Skin epidermis (tissue), 12 donors: Measurements from ENCODE around the gene RNF138.

Experiments used
- H3K27ac ChIP-seq, 21 experiments: fragments of 200-600 bp; sonication (generic) in 11 of 21; one replicate each; pipeline ENCODE4 v1.5.0; 2020; ENCODE audit warnings: mild to moderate bottlenecking in 3 of 21, inconsistent platforms in 2 of 21, moderate library complexity in 2 of 21
- H3K4me3 ChIP-seq, 7 experiments: fragments of 200-600 bp; sonication (generic) in 2 of 7; one replicate each; pipeline ENCODE4 v1.5.0; 2020; ENCODE audit warnings: inconsistent platforms in 2 of 7, mild to moderate bottlenecking in 2 of 7, moderate library complexity in 1 of 7

RNF138 gene, protein sequence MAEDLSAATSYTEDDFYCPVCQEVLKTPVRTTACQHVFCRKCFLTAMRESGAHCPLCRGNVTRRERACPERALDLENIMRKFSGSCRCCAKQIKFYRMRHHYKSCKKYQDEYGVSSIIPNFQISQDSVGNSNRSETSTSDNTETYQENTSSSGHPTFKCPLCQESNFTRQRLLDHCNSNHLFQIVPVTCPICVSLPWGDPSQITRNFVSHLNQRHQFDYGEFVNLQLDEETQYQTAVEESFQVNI

DNA sequence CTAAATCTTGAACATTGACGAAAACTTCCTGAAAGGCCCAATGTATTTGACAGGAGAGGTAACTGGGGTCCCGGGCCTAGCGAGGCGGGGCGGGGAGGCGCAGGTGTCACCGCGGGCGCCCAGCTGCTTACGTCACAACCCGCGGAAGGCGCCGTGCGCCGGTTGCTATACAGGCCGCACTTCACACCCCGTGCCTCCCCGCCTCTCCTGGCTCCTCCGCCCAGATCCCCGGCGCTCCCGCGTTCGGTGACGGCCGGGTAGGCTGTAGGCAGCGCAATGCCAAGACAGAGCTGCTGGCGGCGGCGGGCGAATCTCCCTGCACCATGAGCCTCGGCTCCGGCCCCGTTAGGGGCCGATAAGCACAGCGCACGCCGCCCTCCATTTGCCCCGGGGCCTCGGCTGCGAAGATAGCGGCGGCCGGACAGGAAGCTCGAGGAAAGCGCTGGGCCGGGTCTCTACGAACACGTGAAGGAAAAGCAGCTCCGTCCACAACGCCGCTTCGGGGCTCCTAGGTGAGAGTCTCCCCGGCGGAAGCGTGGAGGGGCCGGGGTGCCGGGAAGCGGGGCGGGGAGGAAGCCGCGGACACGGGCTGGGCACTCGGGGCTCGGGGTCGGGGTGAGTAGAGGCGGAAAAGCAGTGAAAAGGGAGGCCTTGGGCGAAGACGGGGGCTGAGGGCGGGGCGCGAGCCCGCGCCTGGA, at the start of gene RNF138:
TSS of gene RNF138 (plus strand) at position 151 of the 698 bp plus-strand sequence. CDS start 903 bp downstream, outside the sequence.
- peak within 1 kb of the TSS; percentile 92 to 100 (median 98) for H3K27ac ChIP-seq

GRCh38 chr18:32042337-32042736, 49.3 kb upstream of the RNF138 start:
- peak overlapping the region in 7 of 21 experiments; percentile 4 to 88 (median 63) for H3K27ac ChIP-seq
- H3K4me3 ChIP-seq = no peak overlapping the region

More for the DNA sequence above, at the start of gene RNF138:
- H3K4me3 ChIP-seq = peak within 1 kb of the TSS; percentile 61 to 95 (median 88)

DNA sequence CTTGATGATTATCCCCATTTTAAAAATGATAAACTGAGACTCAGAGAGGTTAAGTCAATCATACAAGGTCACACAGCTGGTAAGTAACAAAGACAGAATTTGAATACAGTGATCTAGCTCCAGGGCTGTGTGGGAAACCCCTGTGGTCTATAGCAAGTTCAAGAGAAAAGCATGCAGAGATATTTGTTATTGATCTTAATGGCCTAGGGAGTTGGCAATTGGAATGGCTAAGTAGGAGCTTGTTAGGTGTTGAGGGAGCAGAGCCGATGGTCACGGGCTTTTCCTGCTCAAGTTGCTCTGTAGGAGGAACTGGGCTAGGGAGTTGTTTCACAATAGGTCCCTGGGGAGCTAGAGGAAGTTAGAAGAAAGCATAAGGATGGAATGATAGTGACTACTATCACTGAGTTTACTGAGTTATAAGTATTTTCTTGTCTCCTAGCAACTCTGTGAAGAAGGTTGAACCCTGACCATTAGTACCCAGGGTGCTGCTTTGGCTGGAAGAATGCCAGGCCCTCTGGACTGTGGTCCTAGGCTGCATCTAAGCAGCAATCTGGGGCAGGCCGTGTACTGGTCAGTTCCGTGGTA, 43.1 kb upstream of the RNF138 start:
- H3K27ac ChIP-seq = peak overlapping the region in 19 of 21 experiments; percentile 15 to 87 (median 67)

DNA sequence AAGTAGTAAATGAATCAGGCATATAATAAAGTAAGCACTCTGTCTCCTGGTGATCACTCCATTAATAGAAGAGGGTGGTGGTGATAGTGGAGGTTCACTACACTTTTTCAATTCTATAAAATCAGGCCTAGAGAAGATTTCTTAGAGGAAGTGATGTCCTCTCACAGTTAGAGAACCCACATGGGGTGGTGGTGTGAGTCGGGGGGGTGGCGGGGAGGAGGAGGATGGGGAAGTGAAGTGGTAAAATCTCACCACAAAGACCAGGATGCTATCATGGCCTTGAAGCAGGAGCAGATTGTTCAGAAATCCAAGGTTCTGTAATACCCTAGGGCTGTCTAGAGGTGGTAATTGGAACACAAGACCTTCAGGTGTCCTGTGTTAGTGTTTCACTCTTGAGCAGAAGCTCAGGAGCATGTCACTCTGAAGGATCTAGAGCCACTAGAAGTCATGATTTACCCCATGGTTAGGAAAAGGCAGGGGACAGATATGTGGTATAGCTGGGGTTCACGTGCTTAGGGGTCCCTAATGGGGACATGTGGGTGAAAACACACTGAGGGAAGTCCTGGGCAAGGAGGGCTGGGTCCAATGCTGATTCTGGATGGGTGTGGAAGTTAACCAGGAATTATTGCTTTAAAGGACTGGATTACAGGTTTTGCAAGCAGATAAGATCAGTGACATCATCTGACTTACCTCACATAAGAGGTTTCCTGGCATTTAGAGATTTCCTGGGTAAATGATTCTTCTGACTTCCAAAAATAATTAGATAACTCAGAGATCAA, 42.1 kb upstream of the RNF138 start:
- Histone ChIP-seq H3K27ac (peak overlapping the region in 18 of 21 experiments; percentile 15 to 87 (median 64)), H3K4me3 (no peak overlapping the region)

More for the DNA sequence above, 43.1 kb upstream of the RNF138 start:
- no peak overlapping the region for H3K4me3 ChIP-seq

DNA sequence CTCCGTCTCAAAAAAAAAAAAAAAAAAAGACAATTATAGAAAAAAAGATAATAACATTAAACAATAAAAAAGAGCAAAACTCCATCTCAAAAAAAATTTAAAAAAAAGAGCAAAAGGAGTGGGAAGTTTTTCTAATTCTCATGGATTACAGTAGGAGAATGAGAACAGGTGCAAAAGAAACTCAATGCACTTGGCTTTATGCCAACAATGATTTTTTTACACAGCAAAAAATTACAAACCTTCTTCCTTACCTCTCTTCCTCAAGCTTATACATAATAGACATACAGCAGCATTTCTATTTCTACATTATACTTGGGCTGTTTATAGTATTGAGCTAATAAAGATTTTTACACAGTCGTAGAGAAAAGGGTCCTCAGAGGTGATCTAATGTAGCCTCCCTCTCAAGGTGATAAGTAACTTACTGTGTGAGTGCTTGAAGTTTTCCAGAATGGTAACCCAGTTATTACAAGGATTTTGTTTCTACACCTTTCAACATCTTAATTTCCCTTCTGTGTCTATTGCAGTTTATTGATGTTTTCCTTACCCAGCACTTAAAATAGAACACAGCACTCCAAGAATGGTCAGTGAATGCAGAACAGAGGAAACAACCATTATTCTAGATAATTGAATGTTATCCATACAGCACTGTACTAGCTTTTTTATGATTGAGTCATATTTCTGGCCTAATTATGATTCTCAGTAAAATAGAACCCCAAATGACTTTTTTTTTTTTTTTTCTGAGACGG, 34.9 kb upstream of the RNF138 start:
- Histone ChIP-seq H3K27ac (no peak overlapping the region), H3K4me3 (no peak overlapping the region)

- Histone ChIP-seq H3K27ac (no peak overlapping the region), H3K4me3 (no peak overlapping the region)
Observed at GRCh38 chr18:32057624-32058165, 34.0 kb upstream of the RNF138 start.

- no peak overlapping the region for H3K4me3 ChIP-seq
- no peak overlapping the region for H3K27ac ChIP-seq
Observed at GRCh38 chr18:32060026-32060425, 31.6 kb upstream of the RNF138 start.

DNA sequence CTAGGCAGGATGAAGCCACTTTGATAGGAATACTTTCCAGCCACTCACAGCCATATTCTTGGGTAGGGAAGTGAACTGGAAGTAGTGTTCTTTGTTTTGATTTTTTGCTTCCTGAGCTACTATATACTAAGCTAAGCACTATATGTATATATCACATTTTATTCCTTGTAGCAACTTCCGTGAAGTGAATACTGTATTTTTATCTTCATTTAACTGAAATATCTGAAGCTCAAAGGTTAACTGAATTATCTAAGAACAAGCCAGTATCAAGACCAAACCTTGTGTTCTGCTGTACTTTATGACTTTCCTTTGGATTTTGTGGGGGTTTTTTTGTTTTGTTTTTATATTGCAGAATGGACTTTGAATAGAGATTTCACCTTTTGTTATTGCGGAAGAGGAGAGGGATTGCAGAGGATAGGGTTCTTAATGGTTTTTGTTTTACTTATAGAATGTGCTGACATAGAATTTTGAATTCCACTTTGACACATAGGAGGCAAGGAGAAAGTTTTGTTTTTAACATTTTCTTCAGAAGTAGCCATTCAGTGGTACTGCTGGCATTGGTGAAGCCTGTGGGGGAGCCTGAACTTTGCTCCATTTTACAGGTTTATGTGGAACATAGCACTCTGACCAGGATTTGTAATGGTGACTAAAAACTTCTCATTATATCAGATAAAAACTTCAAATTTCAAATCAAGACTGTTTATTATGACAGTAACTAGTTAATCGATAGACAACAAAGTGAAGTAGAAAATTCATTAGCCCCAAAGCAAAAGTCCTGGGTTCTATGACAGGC, 24.1 kb upstream of the RNF138 start:
- Histone ChIP-seq H3K4me3 (no peak overlapping the region), H3K27ac (no peak overlapping the region)

DNA sequence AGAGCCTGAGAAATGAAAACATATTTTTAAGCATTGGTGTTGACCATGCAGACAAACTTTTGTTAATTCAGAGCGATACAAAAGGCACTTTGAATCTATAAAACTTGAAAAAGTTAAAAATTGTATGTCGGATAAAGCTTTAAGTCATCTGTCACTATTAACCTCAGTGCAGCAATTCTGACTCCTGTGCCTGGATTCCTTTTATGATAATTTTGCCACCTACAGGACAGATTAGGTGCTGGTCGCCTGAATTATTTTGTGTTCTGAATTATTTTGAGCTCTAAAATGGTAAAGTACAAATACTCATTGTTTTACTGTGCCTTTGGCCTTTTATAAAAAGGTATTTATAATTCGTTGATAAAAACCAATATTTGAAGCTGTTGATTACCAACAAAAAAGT, 19.4 kb upstream of the RNF138 start:
- no peak overlapping the region for H3K4me3 ChIP-seq

GRCh38 chr18:32074206-32074605, 17.5 kb upstream of the RNF138 start:
- Histone ChIP-seq H3K27ac (no peak overlapping the region), H3K4me3 (no peak overlapping the region)

More for the DNA sequence above, 19.4 kb upstream of the RNF138 start:
- H3K27ac ChIP-seq = no peak overlapping the region

DNA sequence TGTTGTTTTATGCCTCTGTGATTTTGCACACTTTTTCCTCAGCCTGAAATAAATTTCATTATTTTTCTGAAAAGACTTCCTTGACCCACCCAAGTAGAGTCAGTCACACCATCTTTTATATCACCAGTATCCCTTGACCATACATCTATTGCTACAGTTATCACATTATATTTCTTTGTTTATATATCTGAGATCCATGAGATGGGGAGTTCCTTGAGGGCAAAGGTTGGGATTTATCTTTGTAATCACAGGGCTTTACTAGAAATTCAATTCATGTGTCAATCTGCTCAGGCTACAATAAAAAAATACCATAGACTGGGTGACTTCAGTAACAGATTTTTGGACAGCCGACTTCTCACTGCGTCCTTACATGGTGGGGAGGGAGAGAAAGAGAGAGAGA, 12.8 kb upstream of the RNF138 start:
- Histone ChIP-seq H3K27ac (no peak overlapping the region), H3K4me3 (no peak overlapping the region)

- H3K4me3 ChIP-seq = no peak overlapping the region
- H3K27ac ChIP-seq = no peak overlapping the region
Observed at GRCh38 chr18:32081881-32082280, 9.8 kb upstream of the RNF138 start.

DNA sequence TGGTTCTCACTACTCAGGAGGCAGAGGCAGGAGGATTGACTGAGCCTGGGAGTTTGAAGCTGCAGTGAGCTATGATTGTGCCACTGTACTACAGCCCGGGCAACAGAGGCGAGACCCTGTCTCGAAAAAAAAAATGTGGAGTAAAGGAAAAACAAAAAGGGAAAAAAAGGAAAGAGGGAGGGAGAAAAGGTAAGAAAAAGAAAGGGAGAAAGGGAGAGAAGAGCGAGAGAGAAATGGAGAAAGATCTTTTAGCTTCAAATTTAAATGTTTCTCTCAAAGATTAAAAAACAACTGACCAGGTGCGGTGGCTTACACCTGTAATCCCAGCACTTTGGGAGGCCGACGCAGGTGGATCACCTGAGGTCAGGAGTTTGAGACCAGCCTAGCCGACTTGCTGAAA, 7.9 kb upstream of the RNF138 start:
- H3K4me3 ChIP-seq = no peak overlapping the region
- H3K27ac ChIP-seq = peak overlapping the region in 3 of 21 experiments; percentile 32 to 87 (median 86)

GRCh38 chr18:32086881-32087280, 4.8 kb upstream of the RNF138 start:
- peak overlapping the region in 4 of 21 experiments; percentile 2 to 88 (median 86) for H3K27ac ChIP-seq
- H3K4me3 ChIP-seq = no peak overlapping the region

- Histone ChIP-seq H3K27ac (peak overlapping the region in 1 of 21 experiments; percentile 98), H3K4me3 (peak overlapping the region in 1 of 7 experiments; percentile 69)
Observed at GRCh38 chr18:32090831-32091230, 843 bp upstream of the RNF138 start.

- Histone ChIP-seq H3K4me3 (peak overlapping the region; percentile 61 to 95 (median 88)), H3K27ac (peak overlapping the region; percentile 92 to 100 (median 98))
Observed at GRCh38 chr18:32091325-32091723, 350 bp upstream of the RNF138 start.

- Histone ChIP-seq H3K27ac (peak overlapping the region; percentile 92 to 100 (median 98)), H3K4me3 (peak overlapping the region; percentile 61 to 95 (median 88))
Observed at GRCh38 chr18:32092422-32093101, 888 bp downstream of the RNF138 start.
